AG04450 (cell line): ENCODE data around the gene TSHZ1. TPM values are rescaled to one million over a fixed set of nuclear protein-coding genes. Genes with fewer than 3 reads are reported as not detected.
"Not testable (repeated sequence)": the region's sequence is repeated elsewhere in the genome, so short reads cannot be mapped to it uniquely, and the experiment has no call there.

Source experiments
- CTCF ChIA-PET: fragments of 300-600, 350-600 bp; formaldehyde crosslinking; extraction: SDS; loops from one replicate; lab custom pipeline; 2022; ENCODE audit warnings: antibody characterized with exemption, inconsistent platforms; lab: Charles Lee
- POLR2A ChIA-PET: fragments of 350-600 bp; formaldehyde crosslinking; extraction: SDS; loops from one replicate; lab custom pipeline; 2021; ENCODE audit warnings: antibody characterized with exemption, inconsistent platforms; lab: Yijun Ruan, JAX
- DNase-seq: peaks from one replicate; pipeline ENCODE4 v3.0.0-alpha.2; 2011; ENCODE audit warnings: low read depth, low spot score
- H3K27ac ChIP-seq: one replicate; pipeline ENCODE4 v1.5.1; 2012; ENCODE audit warnings: low read depth, low read length, control low read depth
- H3K27me3 ChIP-seq: one replicate; pipeline ENCODE4 v1.6.0; 2012; ENCODE audit warnings: low read length; ENCODE audit not compliant: control insufficient read depth, insufficient read depth
- H3K4me3 ChIP-seq: 2 replicates; pipeline ENCODE4 v1.5.1; 2011; ENCODE audit warnings: mild to moderate bottlenecking, low read depth, low read length, control low read depth
- H3K9me3 ChIP-seq: 2 replicates; pipeline ENCODE4 v1.5.1; 2012; ENCODE audit warnings: low read length; ENCODE audit not compliant: control insufficient read depth, insufficient read depth
- CTCF ChIP-seq: IDR thresholded peaks from 2 replicates; pipeline ENCODE4 v1.5.1; 2011; ENCODE audit warnings: low read depth, low read length, control low read depth, inconsistent platforms
- polyA plus RNA-seq: library from polyadenylated mRNA; depleted of rRNA; stranded (reverse); fragments of >200 nt; gene quantifications from 2 replicates; pipeline ENCODE4 v1.2.3, GENCODE V29; 2011

Gene TSHZ1
- polyA plus RNA-seq, 1 experiment: 3.9 TPM

GRCh38 chr18:75179819-75180600, 30.6 kb upstream of the TSHZ1 start:
- peaks cover 4% of the 10 kb centered on the region for H3K27me3 ChIP-seq
- H3K4me3 ChIP-seq: no peak overlapping the region
- no peak for TF ChIP-seq CTCF
- no peak for DNase-seq
- H3K27ac ChIP-seq: no peak overlapping the region
- no peaks in the 10 kb centered on the region; the same call in 1 of the 2 replicates for H3K9me3 ChIP-seq
- ChIA-PET POLR2A (no interaction called here), CTCF (no interaction called here)

GRCh38 chr18:75183524-75183923, 27.1 kb upstream of the TSHZ1 start:
- no peak for DNase-seq

GRCh38 chr18:75183973-75184493, 26.6 kb upstream of the TSHZ1 start:
- peaks cover 4% of the 10 kb centered on the region for H3K27me3 ChIP-seq
- H3K27ac ChIP-seq: no peak overlapping the region
- ChIA-PET CTCF (no interaction called here), POLR2A (no interaction called here)
- TF ChIP-seq CTCF: no peak
- no peak overlapping the region for H3K4me3 ChIP-seq
- no peaks in the 10 kb centered on the region; the same call in 1 of the 2 replicates for H3K9me3 ChIP-seq
- DNase-seq: no peak

More at GRCh38 chr18:75183524-75183923, 27.1 kb upstream of the TSHZ1 start:
- no peak overlapping the region for H3K4me3 ChIP-seq
- no peak for TF ChIP-seq CTCF
- H3K27ac ChIP-seq: no peak overlapping the region
- CTCF ChIA-PET: no interaction called here
- POLR2A ChIA-PET: no interaction called here
- peaks cover 4% of the 10 kb centered on the region for H3K27me3 ChIP-seq
- no peaks in the 10 kb centered on the region; the same call in 1 of the 2 replicates for H3K9me3 ChIP-seq

DNA sequence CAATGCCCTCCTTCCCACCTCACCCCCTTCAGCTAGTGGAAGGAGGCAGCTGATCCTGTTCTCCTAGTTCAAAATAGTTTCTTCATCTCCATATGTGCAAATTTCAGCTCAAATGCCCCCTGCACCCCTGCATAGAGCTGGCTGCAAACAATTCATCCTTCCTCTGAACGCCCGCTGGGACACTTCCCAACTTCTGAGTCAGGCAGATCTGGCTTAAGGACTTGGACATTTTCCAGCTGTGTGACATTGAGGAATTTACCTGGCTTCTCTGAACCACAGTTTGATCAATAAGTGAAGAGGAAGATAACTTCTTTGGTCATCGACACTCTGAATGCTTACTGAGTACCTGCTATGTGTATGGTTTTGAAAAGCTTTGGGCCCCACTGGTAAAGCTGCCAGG, 25.1 kb upstream of the TSHZ1 start:
- no peak overlapping the region for H3K27ac ChIP-seq

DNA sequence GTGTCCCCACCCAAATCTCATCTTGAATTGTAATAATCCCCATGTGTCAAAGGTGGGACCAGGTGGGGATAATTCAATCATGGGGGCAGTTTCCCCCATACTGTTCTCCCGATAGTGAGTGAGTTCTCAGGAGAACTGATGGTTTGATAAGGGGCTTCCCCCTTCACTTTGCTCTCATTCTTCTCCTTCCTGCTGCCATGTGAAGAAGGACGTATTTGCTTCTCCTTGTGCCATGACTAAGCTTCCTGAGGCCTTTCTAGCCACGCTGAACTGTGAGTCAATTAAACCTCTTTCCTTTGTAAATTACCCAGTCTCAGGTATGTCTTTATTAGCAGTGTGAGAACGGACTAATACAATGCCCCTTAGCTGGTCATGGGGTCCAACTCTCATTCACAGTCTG, 22.9 kb upstream of the TSHZ1 start:
- H3K4me3 ChIP-seq, DNase-seq, H3K9me3 ChIP-seq, H3K27me3 ChIP-seq, POLR2A ChIA-PET, H3K27ac ChIP-seq, CTCF ChIA-PET: not testable (repeated sequence)

More for the DNA sequence above, 25.1 kb upstream of the TSHZ1 start:
- no peak for DNase-seq
- no peaks in the 10 kb centered on the region; the same call in 1 of the 2 replicates for H3K9me3 ChIP-seq
- no peak for TF ChIP-seq CTCF
- H3K27me3 ChIP-seq: no peaks in the 10 kb centered on the region
- CTCF ChIA-PET: no interaction called here
- POLR2A ChIA-PET: no interaction called here
- no peak overlapping the region for H3K4me3 ChIP-seq
